HG02943 (cell line): ENCODE results near the gene CHST12.
"Not testable (repeated sequence)": the region's sequence is repeated elsewhere in the genome, so short reads cannot be mapped to it uniquely, and the experiment has no call there.

Source experiments
- ATAC-seq: cut with Tn5 transposase; IDR thresholded peaks from one replicate; pipeline ENCODE4 v1.9.1; 2021; ENCODE audit warnings: mild to moderate bottlenecking, low read depth, moderate library complexity; ENCODE audit not compliant: unreplicated experiment

CHST12 gene

DNA sequence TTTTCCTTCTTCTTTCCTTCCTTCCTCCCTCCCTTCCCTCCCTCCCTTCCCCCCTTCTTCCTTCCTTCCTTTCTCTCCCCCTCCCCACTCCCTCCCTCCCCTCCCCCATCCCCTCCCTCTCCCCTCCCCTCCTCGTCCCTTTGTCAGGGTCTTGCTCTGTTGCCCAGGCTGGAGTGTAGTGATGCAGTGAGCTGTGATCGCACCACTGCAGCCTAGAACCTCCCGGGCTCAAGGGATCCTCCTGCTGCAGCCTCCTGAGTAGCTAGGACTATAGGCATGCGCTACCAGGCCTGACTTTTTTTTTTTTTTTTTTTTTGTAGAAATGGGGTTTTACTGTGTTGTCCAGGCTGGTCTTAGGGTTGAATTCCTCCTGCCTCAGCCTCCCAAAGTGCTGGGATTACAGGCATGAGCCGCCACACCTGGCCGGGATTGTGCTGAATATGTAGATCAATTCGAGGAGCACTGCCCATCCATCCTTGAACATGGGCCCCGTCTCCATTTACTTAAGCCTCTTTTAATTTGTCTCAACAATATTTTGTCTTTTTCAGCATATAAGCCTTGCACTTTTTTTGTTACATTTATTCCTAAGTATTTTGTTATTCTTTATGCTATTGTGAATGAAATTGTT lies 49.3 kb downstream of the CHST12 start:
- no peak for ATAC-seq

DNA sequence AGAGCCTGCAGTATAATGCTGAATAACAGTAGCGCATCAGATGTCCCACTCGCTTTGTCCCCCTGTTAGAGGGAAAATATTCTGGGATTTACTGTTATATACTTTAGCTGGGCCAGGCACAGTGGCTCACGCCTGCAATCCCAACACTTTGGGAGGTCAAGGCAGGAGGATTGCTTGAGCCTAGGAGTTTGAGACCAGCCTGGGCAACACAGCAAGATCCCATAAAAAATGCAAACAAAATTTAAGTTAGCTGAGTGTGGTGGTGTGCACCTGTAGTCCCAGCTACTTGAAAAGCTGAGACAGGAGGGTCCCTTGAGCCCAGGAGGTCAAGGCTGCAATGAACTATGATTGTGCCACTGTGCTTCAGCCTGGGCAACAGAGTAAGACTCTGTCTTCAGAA lies 50.4 kb downstream of the CHST12 start:
- not testable (repeated sequence) for ATAC-seq

DNA sequence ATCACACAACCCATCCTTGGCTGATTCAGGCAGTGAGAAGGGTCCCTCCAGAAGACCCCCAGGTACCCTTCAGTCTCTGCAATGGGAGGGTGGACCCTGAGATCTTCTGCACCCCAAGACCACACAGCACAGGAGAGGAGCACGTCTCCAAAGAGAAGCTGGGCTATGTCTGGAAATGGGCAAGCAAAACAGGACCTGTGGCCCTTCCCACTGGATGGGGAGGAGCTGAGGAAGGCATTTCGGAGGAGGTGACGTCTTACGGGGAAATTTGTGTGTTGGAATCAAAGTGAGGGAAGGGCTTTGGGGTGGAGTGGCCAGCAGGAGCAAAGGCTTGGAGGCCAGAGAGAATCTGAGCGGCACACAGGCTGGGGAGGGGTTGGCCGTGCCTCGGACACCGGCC lies 56.3 kb downstream of the CHST12 start:
- ATAC-seq, result no peak

DNA sequence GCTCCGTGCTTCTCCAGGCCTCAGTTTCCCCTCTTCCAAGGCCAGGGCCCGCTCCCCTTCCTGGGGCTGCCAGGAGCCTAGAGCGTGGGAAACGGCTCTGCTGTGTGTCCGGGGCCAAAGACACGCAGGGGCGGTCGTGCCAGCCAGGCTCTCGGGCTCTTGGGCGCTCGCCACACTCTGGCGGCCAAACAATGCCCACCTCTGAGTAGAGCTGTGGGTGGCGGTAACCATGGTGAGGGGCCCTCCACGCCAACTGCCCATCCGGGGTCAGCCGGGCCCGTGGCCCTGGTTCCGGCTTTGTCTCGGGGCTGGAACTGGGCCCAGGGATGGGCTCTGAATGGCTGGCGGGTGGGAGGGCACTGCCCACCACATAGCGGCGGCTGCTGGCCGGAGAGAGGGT lies 56.8 kb downstream of the CHST12 start:
- ATAC-seq, result no peak

DNA sequence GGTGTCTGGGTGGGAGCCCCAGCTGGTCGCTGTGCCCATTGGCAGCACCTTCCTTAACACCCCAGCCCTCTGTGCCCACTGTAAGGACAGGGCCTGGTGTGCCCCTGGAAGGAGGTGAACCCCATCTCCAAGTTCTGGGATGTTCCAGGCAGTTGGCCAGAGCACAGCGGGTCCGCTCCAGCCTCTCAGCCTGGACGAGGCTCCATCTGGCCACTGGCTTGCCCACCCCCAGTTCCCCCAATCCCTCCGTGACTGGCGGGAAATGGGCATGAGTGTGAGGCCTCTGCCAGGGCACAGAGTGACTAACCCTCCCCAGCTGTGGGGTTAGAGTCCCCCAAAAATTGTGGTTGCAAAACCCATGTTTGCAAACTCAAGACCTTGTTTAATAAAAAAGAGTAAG lies 57.2 kb downstream of the CHST12 start:
- ATAC-seq, result no peak

DNA sequence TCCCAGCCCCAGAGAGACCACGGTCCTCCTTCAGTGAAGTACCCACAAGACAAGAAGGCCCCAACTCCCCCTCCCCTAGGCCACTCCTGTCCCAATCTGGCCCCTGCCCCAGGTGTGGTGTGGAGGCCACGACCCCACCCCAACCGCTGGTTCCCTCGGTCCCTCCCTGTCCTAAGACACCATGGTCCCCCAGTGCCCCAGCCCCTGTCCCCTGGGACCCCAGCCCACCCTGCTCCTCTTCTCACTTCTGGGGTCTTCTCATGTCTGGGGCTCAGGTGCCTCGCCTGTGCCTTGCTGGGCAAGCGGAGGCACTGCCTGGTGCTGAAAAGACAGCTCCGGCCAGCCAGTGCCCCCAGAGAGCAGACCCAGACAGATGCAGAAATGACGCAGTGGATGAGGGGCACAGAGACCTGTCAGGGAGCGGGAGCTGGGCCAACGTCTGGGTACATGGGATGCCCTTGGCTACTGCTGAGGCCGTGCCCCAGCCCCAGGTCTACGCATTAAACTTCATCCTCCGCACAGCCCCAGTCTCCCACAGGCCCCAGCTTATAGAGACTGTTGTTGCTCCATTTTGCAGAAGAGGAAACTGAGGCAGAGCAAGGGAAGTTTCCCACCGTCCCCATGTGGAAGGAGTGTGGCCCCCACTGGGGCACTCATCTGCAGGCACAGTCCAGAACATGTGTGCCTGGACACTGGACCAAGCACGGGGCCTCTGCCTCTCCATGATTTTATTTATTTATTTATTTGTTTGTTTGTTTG lies 58.0 kb downstream of the CHST12 start:
- ATAC-seq, result no peak

DNA sequence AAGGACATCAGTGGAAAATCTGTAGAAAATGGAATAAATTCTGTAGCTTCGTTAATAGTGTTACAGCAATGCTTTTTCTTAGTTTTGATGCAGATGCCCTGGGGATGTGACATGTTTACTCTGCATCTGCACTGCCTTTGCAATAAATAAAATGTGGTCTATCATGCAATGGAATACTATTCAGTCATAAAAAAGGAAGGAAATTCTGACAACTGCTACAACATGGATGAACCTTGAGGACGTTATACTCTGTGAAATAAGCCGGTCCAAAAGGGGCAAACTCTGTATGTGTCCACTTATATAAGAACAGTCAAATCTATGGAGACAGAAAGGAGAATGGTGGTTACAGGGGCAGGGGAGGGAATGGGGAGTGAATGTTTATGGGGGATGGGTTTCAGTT lies 59.3 kb downstream of the CHST12 start:
- no peak for ATAC-seq

DNA sequence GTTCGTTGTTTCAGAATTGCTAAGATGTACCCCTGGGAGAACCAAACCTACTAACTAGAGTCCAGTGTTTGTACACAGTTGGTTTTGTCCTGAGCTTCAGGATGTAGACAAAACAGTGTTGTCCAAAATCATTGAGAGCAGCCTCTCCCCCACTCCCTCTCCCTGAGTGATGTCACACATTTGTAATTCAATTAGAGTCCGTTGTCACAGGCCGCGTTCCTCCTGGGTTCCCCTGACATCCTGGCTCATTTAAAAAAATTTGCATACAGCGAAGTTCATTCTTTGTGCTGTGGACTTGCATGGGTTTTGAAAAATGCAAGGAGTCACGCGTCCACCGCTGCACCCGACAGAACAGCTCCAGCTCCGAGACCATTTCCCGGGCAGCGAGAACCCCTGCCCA lies 62.5 kb downstream of the CHST12 start:
- no peak for ATAC-seq

DNA sequence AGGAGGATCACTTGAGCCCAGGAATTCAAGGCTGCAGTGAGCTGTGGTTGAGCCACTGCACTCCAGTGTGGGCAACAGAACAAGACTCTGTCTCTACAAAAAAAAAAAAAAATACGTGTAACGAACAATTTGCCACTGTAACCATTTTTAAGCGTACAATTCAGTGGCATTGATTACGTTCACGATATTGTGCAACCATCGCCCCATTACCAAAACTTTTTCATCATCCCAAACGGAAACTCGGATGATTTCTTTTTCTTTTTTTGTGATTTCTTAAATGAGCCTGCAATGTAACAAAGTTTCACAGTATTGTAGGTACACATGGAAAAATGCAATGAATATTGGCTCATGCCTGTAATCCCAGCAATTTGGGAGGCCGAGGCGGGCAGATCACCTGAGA lies 63.3 kb downstream of the CHST12 start:
- no peak for ATAC-seq

DNA sequence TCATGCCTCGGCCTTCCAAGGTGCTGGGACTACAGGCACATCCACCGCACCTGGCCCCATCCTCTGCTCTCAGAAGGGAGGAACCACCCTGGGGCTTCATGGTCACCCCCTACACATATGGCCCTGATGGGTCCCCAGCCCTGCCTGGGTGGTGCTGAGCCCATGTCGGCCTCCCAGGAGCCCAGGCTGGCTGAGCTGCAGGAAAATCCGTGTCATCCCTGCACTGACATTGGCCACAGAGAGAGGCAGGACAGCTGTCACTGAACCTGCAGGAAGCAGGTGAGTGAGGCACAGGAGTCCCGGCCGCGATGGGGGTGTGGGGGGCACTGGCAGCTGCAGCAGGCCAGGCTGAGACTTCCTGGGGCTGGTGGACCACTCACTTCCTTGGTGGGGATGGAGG lies 64.8 kb downstream of the CHST12 start:
- ATAC-seq, result no peak

GRCh38 chr7:2469460-2470203 lies 66.2 kb downstream of the CHST12 start:
- not testable (repeated sequence) for ATAC-seq

DNA sequence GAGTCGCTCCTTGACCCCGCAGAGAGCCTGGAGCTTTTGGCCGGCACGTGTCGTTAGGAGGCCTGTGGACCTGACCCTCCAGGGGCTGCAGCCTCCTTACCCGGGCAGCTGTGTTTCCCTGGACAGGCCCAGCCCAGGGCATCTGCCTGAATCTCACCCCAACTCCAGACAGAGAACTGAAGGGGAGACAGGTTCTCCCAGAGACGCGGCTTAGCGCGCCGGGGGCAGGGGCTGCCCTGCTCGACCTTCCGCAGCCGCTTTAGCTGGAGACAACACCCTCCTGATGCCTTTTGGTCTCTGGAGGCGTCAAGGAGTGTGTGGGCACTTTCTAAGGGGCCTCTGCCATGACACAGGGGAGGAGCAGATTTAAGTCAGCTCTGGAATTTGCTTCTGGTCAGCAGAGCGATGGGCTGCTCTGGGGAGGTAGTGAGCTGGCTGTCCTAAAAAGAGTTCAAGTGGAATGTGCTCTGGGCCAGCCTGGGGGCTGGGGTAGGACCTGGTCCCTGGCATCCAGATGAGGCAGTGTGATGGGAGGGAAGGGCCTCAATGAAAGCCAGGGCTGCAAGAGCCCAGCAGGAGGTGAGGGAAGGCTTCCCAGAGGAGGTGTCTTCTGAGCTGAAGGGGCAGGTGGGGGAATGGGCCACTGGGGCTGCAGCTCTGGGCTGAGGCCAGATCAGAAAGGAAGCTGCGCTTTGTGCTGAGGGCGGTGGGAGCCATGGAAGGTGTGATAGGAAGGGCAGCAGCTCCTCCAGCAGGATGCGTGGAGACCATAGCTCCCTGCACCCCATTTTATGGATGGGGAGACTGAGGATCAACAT lies 67.0 kb downstream of the CHST12 start:
- ATAC-seq, result no peak

- no peak for ATAC-seq
Observed at GRCh38 chr7:2471022-2471329, 67.6 kb downstream of the CHST12 start.

- no peak for ATAC-seq
Observed at GRCh38 chr7:2471396-2471795, 68.0 kb downstream of the CHST12 start.

- ATAC-seq, result no peak
Observed at GRCh38 chr7:2472739-2473138, 69.3 kb downstream of the CHST12 start.

GRCh38 chr7:2473496-2474180 lies 70.2 kb downstream of the CHST12 start:
- no peak for ATAC-seq

- no peak for ATAC-seq
Observed at GRCh38 chr7:2474224-2474623, 70.8 kb downstream of the CHST12 start.

- ATAC-seq, result no peak
Observed at GRCh38 chr7:2474813-2475677, 71.6 kb downstream of the CHST12 start.

GRCh38 chr7:2475678-2476015 lies 72.2 kb downstream of the CHST12 start:
- no peak for ATAC-seq

DNA sequence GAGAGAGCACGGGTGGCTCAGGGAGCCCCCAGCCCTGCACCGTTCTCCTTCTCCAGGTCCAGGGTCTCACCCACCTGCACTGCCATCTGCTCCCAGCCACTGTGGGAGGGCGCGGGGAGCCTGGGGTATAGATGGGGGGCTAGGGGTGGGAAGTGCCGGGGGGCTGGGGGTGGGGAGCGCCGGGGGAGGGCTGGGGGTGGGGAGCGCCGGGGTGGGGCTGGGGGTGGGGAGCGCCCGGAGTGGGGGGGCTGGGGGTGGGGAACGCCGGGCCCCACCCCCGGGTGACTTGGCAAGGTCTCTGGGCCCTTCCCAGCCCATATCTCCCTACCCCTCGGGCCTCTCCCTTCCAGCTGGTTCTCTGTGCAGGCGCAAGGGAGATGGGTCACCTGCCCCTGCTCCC lies 72.9 kb downstream of the CHST12 start, which contains the start of gene GRIFIN:
GRIFIN (minus strand) TSS at position 101 of the 400 bp plus-strand sequence; CDS start at position 86, 15 bp downstream.
- no peak for ATAC-seq
